SKM-1 (cell line): Measurements from ENCODE around the gene DMAP1.

Experiments
- DNase-seq: peaks from one replicate; lab custom pipeline; 2025; ENCODE audit not compliant: unreplicated experiment; lab: John Stamatoyannopoulos, UW

DMAP1 gene

GRCh38 chr1:44251989-44252671 is 38.9 kb downstream of the DMAP1 start:
- no peak for DNase-seq

DNA sequence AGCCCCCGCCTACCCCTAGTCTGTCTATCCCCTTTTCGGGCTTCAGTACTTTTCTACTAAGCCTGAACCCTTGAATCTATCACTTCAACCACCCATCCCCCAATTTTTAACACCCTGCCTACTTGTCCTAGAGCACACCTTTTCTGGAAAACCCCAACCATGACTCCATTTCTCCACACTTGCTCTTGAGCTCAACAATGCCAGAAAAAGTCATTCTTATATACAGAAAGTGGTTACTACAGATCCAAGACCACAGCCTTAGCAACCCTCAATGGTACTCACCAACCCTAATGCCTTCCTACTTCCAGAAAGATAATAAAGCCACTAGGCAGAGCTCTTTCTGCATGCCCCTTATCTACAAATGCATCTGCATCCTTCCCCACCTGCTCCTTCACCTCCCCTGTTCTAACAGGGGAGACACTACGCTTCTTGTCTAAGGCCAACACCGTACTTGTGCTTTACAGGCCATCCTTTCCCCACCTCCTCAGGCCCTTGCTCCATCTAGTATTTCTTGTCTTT is 41.2 kb downstream of the DMAP1 start:
- DNase-seq: no peak

DNA sequence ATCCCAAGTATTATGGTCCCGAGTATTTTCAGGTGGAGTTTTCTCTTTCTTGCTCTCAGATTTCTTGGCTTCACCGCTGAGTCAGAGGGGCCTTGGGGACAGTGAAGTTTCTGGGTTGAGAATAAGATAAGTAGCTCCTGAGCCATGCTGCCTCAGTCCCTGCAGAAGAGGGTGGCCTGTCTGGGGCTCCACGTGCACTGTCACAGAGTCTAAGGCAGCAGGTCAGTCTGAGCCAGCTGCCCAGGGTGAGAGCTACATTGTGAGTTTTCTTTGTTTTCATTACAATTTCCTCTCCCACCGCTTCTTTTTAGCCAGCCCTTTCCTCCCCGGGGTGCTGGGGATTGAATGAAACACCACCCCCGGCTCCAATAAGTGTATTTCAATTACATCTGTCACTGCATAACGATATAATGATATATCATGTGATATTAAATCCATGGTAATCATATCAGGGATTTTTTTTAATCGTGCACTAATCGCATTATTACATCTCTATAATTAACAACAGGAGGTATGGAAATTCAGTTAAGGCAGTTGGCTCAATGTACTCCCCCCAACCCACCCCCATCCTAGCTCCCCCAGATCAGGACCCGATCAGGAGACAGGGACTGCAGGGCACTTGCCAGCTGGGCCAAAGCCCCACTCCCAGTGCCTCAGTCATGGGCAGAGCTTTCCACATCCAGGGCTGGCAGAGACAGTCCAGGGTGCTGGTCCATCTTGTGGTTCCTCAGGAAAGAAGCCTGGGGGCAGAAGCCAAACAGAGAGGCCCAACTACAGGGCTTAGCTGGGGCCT is 43.7 kb downstream of the DMAP1 start:
- DNase-seq: no peak

DNA sequence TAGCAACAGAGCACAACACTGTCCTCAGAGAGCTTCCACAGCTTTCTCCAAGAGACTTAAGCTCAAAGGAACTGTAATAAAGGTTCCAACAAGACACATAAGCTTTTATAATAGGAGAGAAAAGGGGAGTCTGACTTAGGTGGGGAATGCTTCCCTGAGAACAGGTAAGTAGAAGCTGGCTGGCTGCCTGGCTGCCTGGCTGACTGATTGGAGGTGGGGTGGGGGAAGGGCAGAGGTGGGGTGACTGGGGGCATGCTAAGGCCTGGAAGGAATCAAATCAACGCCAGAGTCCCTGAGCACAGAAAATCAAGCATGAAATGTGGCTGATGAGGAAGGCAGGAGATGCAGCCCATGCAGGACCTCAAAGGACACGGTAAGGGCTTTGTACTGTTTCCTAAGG is 45.8 kb downstream of the DMAP1 start:
- DNase-seq: no peak

DNA sequence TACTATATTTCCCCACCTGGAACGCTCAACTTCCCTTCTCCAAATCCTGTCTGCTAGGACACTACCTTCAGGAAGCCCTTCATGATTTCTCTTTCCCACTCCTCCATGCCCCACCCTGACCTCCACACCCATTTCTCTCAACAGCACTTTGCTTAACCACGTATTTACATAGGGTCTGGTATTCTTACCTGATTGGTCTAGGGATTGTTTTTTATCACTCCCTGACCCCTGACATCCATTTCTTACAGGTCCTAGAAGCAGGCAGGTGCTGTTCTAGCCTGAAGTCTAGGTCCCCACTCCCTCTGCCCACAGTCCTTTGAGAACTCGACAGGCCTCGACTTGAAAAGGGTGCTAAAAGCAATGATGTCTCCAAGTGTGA is 47.5 kb downstream of the DMAP1 start:
- DNase-seq: no peak

DNA sequence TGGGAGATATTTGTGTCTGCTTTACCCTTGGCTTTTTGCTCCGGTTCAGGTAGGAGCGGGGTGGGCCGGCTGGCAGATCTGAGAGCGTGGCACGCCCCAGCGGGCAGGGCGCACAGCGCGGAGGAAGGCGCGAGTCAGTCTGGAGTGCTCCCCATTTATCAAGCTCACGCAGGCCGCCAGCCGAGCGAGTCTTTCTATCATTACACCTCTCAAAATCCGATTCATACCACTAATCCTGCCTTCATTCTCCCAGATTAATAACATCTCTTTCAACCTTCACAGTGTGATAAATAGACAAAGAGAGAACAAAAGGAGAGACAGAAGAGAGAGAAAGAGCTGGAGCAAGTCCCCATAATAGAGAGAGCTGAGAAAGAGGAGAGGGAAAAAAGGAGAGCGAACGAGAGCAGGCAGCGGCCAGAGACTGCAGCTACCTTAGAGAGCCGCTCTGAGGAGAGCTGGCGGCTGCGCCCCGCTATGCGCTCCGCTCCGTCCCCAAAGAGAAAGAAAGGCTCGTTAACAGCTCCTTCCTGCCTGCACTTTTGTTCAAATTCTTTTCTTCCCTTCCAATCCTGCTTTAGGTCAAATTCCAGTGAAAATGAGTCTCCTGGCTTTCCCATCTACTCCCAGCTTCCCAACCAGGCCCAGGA is 48.0 kb downstream of the DMAP1 start:
- no peak for DNase-seq

DNA sequence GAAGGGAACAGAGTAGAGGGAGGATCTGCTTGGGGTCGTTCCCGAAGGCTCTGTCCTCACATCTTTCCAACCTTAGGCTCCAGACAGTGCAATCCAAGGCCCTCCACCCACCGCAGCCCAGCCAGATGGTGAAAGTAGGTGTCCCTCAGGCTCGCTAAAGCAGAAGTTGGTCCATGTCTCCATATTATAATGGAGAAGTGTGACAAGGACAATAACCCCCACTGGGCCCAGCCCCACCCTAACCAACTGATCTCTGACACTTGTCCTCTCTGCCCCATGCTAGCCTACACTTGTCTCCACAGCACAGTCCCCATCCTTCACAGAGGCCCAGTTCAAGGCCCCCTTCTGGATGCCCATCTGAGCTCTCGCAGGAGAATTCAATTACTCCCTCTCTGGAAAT is 48.7 kb downstream of the DMAP1 start:
- DNase-seq: no peak

GRCh38 chr1:44262414-44262813 is 49.1 kb downstream of the DMAP1 start:
- DNase-seq: no peak

- DNase-seq: no peak
These were observed 49.7 kb downstream of the DMAP1 start for GRCh38 chr1:44262816-44263567.

- peak; percentile 69 for DNase-seq
These were observed 50.5 kb downstream of the DMAP1 start for GRCh38 chr1:44263568-44264450.

- DNase-seq: no peak
These were observed 51.1 kb downstream of the DMAP1 start for GRCh38 chr1:44264451-44264771.

- no peak for DNase-seq
These were observed 52.5 kb downstream of the DMAP1 start for GRCh38 chr1:44265656-44266358.

GRCh38 chr1:44266400-44267344 is 53.4 kb downstream of the DMAP1 start:
- no peak for DNase-seq

DNA sequence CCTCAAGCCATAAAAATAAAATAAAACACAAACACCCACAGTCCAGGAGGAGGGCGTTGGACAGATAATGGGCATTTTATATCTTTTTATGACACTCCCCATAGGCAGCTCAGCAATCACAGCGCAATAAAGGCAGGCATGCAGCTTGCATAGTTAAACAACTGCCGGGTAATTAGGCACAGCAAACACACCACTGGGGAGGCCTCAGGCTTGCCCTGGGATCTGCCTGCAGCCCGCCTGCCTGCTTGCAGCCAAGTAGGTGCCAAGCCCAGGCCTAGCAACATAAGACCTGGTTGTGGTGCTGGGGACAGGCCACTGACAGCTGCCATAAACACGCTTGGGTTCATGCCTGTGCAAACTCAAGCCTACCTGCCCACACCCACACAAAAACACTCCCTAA is 54.2 kb downstream of the DMAP1 start:
- DNase-seq: no peak

DNA sequence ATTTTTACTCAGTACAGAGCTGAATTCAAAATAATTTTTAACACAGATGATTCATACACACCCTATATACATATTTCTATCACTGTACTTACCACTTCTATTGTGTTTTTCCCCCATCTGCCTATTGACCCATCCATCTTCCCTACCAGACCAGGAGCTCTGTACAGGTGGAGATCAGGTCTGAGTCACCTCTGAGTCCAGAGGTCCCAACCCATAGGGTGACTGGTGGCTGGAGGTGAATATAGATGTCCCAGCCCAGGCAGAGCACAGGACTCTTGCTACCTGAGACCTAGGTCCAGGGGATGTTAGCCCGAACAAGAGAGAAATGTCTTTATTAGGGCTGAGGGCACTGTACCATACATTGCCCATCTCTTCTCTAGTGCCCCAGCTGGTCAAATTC is 54.8 kb downstream of the DMAP1 start:
- no peak for DNase-seq
